Epithelial cell of proximal tubule (primary cell): ENCODE results near the gene HSF5. TPM values are rescaled to one million over a fixed set of nuclear protein-coding genes. Genes with fewer than 3 reads are reported as not detected.
"Not testable (repeated sequence)": the region's sequence is repeated elsewhere in the genome, so short reads cannot be mapped to it uniquely, and the experiment has no call there.

Experiments
- DNase-seq: peaks from one replicate; pipeline ENCODE4 v3.0.0-alpha.2; 2011; ENCODE audit warnings: low read depth
- H3K4me3 ChIP-seq: 2 replicates; pipeline ENCODE4 v1.5.1; 2011; ENCODE audit warnings: low read depth, mild to moderate bottlenecking, low read length
- total RNA-seq: library from RNA; depleted of rRNA; stranded (reverse); fragments of >200 nt; gene quantifications from 2 replicates; pipeline ENCODE4 v1.2.3, GENCODE V29; 2015
- TF ChIP-seq, protein P1 (sequence below): conservative IDR thresholded peaks from 2 replicates; pipeline ENCODE4 v1.5.1; 2012; ENCODE audit warnings: low read depth, mild to moderate bottlenecking, low read length

HSF5 gene
- total RNA-seq, 1 donor from 2014 or later, result 0.29 TPM

DNA sequence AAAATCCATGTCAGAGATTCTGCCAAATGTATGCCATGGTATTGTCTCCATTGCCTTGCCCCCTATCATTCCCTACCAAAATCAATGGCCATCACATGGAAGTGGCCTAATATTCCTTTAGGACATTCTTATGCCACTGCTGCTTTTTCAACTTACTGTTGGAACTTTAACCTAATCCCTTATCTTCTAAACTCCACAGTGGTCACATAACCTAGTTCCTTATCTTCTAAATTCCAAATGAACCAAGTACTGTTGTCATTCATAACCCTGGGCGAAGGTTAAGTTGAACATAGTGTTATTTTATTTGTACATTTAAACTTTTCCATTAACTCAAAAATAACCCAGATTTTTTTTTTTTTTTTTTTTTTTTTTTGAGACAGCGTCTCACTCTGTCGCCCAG is 3.6 kb downstream of the HSF5 start:
- no peak for DNase-seq
- no peak overlapping the region for H3K4me3 ChIP-seq
- TF ChIP-seq, protein P1, sequence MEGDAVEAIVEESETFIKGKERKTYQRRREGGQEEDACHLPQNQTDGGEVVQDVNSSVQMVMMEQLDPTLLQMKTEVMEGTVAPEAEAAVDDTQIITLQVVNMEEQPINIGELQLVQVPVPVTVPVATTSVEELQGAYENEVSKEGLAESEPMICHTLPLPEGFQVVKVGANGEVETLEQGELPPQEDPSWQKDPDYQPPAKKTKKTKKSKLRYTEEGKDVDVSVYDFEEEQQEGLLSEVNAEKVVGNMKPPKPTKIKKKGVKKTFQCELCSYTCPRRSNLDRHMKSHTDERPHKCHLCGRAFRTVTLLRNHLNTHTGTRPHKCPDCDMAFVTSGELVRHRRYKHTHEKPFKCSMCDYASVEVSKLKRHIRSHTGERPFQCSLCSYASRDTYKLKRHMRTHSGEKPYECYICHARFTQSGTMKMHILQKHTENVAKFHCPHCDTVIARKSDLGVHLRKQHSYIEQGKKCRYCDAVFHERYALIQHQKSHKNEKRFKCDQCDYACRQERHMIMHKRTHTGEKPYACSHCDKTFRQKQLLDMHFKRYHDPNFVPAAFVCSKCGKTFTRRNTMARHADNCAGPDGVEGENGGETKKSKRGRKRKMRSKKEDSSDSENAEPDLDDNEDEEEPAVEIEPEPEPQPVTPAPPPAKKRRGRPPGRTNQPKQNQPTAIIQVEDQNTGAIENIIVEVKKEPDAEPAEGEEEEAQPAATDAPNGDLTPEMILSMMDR, result no peak

DNA sequence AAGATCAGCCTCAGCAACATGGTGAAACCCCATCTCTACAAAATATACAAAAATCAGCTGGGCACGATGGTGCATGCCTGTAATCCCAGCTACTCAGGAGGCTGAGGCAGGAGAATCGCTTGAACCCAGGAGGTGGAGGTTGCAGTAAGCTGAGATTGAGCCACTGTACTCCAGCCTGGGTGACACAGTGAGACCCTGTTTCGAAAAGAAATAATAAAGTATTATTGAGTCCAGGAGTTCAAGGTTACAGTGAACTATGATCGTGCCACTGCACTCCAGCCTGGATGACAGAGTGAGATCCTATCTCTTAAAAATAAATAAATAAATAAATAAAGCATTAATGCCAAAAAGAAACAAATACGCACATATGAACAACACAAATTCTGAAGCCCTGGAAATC is 6.4 kb downstream of the HSF5 start:
- not testable (repeated sequence) for DNase-seq, H3K4me3 ChIP-seq

DNA sequence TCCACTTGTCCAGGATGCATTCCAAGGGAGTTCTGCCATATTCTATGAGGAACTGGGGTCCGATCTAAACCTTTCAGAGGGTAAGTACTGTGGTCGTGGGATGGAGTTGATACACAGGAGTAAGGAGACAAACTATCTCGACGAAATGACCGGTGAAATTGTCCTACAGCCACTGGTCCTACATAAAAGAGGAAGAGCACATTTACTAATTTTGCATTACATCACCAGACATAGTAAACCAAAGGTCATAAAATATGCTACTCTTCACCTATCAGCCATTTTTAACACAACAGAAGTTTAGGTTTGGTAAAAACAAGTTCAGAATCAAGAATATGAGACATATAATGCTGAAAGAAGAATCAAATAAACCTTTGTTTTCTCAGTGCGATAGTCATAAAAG is 8.1 kb downstream of the HSF5 start:
- DNase-seq, result no peak
- TF ChIP-seq, protein P1, result no peak
- no peak overlapping the region for H3K4me3 ChIP-seq

DNA sequence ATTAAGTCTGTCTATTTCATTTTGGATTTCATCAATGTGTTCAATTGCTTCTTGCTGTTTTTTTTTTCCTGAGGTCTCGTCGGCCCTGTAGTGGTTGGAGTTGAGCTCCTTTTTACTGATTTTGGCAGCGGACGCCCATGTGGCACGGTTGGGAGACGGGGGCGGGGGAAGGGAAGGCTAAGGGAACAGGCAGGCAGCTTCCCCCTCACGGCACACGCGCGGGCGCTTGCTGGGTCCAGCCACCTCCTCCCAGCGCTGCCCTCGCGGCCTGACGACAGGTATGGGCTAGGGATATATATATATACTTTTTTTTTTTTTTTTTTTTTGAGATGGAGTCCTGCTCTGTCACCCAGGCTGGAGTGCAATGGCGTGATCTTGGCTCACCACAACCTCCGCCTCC is 11.4 kb downstream of the HSF5 start:
- TF ChIP-seq, protein P1, result no peak
- no peak overlapping the region for H3K4me3 ChIP-seq
- no peak for DNase-seq

DNA sequence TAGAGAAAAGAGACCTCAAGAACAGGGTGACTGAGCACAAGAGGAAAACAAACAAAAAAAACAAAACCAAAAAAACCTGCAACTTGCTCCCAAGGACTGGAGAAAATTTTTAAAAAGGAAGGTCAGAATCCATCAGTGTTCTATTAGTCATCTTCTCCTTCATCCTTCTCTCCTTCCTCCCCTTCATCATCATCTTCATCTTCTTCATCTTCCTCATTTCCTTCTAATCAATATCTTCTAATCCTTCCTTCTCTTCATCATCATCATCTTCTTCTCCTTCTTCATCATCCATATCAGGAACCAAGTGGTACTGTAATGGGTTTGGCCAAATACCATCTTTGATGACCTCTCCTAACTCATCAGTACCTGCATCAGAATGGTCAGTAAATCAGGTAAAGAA is 12.2 kb downstream of the HSF5 start:
- TF ChIP-seq, protein P1, result no peak
- no peak for DNase-seq
- H3K4me3 ChIP-seq, result no peak overlapping the region

DNA sequence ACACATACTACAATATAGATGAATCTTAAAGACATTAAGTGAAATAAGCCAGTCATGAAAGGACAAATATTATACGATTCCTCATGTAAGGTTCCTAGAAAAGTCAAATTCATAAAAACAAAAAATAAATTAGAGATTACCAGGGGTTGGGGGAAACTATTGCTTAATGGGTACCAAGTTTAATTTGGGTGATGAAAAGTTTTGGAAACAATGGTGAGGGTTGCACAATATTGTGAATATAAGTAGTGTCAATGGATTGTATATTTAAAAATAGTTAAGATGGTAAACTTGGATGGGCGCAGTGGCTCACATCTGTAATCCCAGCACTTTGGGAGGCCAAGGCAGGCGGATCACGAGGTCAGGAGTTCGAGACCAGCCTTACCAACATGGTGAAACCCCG is 17.9 kb downstream of the HSF5 start:
- no peak overlapping the region for H3K4me3 ChIP-seq
- TF ChIP-seq, protein P1, result no peak
- DNase-seq, result no peak

DNA sequence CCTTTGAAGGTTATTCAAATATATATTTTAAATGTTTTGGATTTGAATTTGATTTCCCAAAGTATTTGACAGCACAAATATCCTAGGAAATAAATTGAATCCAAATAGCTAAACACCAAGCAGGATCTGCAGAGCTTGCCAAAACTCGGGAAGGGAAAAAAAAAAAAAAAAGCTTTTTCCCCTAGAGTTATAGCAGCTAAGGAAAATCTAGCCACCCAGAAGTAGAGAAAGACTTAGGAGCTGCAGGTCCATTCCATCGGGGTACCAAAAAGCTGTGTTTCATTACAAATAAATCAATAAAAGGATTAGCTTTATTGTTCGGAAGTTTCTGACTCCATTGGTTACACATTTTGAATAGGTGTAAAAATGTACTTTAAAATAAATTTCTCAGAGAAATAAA is 19.3 kb downstream of the HSF5 start:
- no peak for DNase-seq
- TF ChIP-seq, protein P1, result no peak
- H3K4me3 ChIP-seq, result no peak overlapping the region

DNA sequence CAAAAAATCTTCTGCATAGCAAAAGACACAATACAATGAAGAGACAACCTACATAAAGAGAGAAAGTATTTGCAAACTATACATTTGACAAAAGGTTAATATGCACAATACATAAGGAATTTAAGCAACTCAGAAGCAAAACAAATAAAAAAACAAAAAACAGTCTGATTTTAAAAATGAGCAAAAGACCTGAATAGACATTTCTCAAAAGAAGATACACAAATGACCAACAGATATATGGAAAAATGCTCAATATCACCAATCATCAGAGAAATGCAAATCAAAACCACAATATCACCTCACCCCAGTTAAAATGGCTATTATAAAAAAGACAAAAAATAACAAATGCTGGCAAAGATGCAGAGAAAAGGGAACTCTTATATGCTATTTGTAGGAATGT is 32.7 kb downstream of the HSF5 start:
- DNase-seq, result no peak
- TF ChIP-seq, protein P1, result no peak
- H3K4me3 ChIP-seq, result no peak overlapping the region
